Hematopoietic multipotent progenitor cell treated with erythropoietin and hydrocortisone succinate and interleukin-3 and kit ligand, for 17 days (in vitro differentiated cells): ENCODE results near the gene NENF.

Source experiments
- DNase-seq: peaks from one replicate; pipeline ENCODE4 v3.0.0-alpha.2; 2015; ENCODE audit warnings: low spot score

The NENF gene

GRCh38 chr1:212482006-212482636 lies 49.4 kb downstream of the NENF start:
- DNase-seq = no peak

DNA sequence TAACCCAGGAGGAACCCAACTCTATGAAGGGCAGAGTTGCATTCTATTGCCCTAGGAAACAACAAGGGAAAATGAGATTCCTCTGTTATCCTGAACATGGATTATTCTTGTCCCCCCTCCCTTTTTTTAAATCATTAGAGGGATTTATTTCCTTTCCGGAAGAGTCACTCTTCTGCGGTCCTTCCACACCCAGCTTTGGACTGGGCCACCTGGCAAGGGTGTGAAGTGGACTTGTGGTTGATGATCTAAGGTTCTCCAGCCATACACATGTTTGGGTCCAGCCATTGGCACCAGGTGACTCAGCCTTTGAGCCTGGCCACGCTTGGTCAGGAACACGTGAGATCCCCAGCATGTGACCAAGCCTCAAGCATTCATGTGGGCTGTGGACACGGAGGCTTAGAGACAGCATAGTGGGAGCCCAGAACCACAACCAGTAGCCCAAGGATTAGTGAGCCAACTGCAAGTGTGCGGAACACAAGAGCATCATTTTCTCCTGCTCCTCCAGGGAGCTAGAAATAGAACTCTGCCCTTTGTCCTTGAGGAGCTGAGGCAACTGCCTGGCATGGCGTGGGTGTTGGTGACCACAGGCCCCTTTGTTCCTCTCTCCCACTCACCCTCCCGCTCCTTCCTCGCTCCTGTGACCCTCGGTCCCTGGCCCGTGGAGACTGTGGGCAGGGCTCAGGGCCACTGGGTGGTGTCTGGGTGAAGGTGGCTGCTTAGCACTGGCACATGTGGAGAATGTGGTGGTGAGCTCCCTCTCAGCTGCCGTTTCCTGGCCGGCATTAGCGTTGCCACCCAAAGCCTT lies 50.1 kb downstream of the NENF start:
- no peak for DNase-seq

DNA sequence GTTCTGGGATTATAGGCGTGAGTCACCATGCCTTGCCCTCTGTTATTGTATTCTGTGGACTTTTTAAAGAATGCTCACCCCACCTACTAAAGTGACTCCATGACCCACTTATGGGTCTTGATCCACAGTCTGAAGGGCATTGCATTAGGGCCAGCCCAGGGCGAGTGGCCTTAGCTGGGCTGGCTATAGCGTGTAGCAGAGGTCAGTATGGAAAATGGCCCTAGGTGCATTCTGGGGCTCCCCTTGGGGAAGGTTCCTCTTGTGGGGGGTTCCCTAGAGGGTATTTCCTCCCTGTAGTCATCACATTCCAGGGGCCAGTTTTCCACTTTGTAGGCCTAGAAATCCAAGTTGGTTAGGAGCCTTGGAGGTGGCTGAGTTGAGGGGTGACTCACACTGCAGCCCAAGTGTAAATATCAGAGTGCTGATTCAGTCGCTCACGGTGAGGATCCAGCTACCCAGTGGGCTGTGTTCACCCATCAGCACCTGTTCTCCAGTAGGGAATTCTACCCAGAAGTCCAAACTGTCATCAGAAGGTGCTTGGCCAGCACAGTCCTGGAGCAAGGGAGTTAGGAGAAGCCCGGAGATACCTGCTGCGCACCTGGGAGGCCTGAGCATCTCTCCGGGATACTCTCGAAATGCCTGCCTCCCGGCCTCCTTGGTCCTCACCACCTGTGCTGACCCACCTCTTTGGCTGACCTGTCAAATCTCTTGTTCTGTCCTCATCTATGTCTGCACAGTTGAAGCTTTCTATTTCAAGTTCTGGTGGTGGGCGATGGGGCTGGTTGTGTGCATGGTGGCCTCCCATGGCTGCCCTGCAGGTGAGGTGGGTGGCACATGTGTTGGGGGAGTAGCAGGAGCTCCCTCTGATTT lies 52.2 kb downstream of the NENF start:
- DNase-seq = no peak

GRCh38 chr1:212485571-212485912 lies 52.8 kb downstream of the NENF start:
- no peak for DNase-seq

- DNase-seq = no peak
Observed at GRCh38 chr1:212485913-212486618, 53.3 kb downstream of the NENF start.

DNA sequence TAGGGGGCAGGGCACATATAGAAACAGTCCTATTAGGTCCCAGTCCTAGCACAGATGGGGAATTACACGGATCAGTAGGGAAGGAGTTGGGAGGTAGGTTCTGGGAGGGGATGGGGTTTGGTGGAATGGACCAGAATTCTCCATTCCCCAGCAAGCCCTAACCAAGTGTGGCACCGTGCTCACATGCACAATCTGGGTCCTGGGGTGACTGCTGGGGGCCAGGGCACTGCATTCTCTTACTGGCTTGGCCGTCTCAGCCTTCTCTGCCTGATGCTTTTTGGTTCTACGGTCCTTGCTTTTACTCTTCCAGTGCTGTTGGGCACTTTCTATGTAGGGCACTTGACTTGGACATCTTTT lies 53.9 kb downstream of the NENF start:
- no peak for DNase-seq

DNA sequence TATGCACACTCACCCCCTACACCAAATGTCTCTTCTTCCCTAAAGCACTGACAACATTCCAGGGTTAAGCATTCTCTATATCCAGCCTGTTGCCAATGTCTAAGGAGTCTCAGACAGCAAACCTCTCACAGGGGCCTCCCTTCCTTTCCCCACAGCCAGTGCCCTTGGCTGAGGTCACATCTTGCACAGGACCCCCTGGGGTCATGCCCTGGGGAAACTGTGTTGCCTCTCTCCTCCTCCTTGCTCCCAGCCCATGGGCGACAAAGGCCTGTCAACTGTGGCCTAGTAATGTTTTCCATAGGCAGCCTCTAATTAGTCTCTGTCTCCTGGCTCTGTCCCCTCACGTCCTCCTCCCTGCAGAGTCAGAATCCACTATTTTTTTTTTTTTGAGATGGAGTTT lies 54.6 kb downstream of the NENF start:
- DNase-seq = no peak

DNA sequence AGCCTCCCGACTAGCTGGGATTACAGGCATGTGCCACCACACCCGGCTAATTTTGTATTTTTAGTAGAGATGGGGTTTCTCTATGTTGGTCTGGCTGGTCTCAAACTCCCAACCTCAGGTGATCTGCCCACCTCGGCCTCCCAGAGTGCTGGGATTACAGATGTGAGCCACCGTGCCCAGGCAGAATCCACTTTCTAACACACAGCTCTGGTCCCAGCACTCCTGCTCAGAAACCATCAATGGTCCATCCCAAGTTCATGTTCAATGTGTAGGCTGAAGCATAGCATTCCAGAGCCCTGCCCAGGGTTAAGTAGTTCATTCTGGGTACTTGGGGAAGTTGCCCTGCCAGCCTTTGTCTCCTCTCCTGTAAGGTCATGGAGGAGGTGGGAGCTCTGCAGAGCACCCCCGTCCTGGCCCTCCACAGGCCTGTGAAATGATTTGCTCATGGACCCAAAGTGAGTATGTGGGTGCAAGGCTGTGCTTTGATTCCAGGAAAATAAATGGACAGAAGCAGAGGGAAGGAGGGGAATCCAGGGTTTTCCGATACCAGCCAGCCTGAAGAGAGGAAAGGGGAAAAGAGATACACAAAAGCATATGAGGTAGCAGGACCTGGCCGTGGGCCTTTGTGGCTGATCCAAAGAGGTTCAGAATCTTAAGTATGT lies 55.2 kb downstream of the NENF start:
- no peak for DNase-seq

DNA sequence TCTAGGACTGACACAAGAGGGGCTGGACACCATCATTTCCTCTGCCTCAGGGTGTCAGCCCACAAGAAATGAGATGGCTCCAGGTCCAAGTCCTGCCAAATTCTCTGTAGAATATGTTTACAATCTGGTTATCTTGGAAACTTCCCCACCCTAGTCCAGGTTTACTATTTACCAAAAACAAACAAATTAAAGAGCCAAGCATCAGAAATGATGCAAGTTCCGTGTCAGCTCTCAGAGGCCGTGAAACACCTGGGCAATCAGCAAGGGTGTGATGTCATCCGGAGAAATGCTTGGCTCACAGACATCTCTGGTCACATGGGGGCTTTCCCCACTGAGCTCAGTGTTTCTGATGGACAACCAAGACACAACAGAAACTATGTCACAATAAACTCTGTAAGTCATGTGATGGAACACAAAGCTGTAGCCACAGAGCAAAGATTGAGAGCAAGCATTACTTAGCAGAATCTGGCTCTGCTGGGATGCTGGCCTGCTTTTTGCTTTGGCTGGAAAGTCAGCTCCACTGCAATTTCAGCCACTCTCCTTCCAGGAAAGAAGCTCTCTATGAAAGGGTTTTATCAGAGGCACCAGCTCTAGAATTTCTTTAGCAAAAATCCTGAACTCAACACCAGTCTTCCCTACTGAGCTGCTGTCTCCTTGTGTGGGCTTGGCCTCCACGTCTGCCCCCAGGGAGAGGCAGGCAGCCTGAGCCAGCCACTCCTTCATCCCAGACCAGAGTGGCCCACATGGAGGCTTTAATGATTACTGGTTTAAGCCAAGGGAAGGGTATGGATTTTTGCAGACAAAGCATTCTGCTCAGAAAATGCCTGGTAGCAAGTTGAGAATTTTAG lies 55.9 kb downstream of the NENF start:
- no peak for DNase-seq

DNA sequence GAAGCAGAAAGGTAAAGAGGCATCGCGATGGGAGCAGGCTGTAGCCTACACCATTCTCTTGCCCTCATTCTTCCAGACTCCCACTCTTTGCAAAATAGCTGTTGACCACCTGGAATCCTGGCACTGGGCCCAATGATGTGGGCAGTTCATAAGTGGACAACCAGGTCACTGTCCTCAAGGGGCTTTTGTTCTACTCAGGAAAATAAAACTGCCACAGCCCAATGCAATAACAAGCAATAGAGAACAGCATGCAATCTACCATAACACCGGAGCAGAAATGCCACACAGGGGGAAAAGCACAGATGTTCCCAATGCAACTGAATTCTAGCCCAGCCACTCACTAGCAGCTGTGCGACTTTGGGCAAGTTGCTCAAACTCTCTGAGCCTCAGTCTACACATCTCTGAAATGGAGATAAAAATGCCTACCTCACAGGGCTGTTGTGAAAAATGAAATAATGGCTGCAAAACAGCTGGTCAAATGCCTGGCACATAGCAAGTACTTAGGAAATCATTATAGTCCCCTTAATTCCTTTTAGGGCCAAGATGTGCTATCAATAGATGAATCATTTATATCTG lies 56.7 kb downstream of the NENF start:
- DNase-seq = no peak

GRCh38 chr1:212490276-212490675 lies 57.6 kb downstream of the NENF start:
- DNase-seq = no peak

GRCh38 chr1:212491454-212491853 lies 58.7 kb downstream of the NENF start:
- no peak for DNase-seq
